GM12878 (cell line): ENCODE results near the gene CHN2. TPM values are rescaled to one million over a fixed set of nuclear protein-coding genes. Genes with fewer than 3 reads are reported as not detected.

Experiments used
- ATAC-seq: fragments of 200-7000 bp; cut with Tn5 transposase; 3 replicates; pipeline ENCODE4 v1.9.1; 2020; ENCODE audit warnings: mild to moderate bottlenecking, moderate library complexity
- BruUV-seq: library from RNA; stranded (reverse); fragments of 400-500 nt; replicated peaks from 2 replicates; lab custom pipeline; 2021; lab: Mats Ljungman, UMichigan
- CTCF ChIA-PET: fragments of 300-600 bp; sonication (Branson Sonifier 250); formaldehyde crosslinking; extraction: SDS; loops from one replicate; lab custom pipeline; 2021; ENCODE audit warnings: inconsistent platforms; lab: Yijun Ruan, JAX
- POLR2A ChIA-PET: fragments of 350-600 bp; formaldehyde crosslinking; extraction: SDS; loops from one replicate; lab custom pipeline; 2021; ENCODE audit warnings: inconsistent platforms; lab: Charles Lee
- RAD21 ChIA-PET: fragments of 300-600 bp; sonication (Branson Sonifier 250); formaldehyde crosslinking; loops from one replicate; lab custom pipeline; 2023; ENCODE audit warnings: antibody characterized with exemption; ENCODE audit not compliant: unreplicated experiment; lab: Charles Lee
- SMC1A ChIA-PET: fragments of 300-600 bp; sonication (Branson Sonifier 250); formaldehyde crosslinking; loops from one replicate; lab custom pipeline; 2023; ENCODE audit not compliant: unreplicated experiment, uncharacterized antibody; lab: Charles Lee
- DNase-seq: peaks from one replicate; pipeline ENCODE4 v3.0.0-alpha.2; 2011; ENCODE audit warnings: low read depth, low spot score
- FAIRE-seq: peaks from 3 replicates; lab custom pipeline; 2011; peaks lifted over from hg19 to GRCh38; lab: Jason Lieb, UNC
- H2AFZ ChIP-seq: 2 replicates; pipeline ENCODE4 v1.6.0; 2011; ENCODE audit warnings: low read depth, low read length, control low read depth; ENCODE audit not compliant: control insufficient read depth
- H3K27ac ChIP-seq: 2 replicates; pipeline ENCODE4 v1.5.1; 2011; ENCODE audit warnings: control low read depth; ENCODE audit not compliant: control insufficient read depth, insufficient read depth
- H3K27me3 ChIP-seq, 2 experiments: replicated peaks in 1 of 2; 2 replicates each; pipeline versions ENCODE4 v1.6.0 to v1.6.1; 2011; ENCODE audit warnings: low read length in 1 of 2; ENCODE audit not compliant: control insufficient read depth in 2 of 2, insufficient read depth in 2 of 2
- H3K36me3 ChIP-seq, 2 experiments: 2 replicates each; pipeline ENCODE4 v1.5.1; 2011; ENCODE audit warnings: low read length in 1 of 2; ENCODE audit not compliant: control insufficient read depth in 2 of 2, insufficient read depth in 2 of 2
- H3K4me1 ChIP-seq: 2 replicates; pipeline ENCODE4 v1.6.1; 2011; ENCODE audit warnings: mild to moderate bottlenecking, low read length, moderate library complexity, mixed read lengths; ENCODE audit not compliant: control insufficient read depth, insufficient read depth
- H3K4me2 ChIP-seq: 2 replicates; pipeline ENCODE4 v1.6.0; 2011; ENCODE audit warnings: control low read depth; ENCODE audit not compliant: control insufficient read depth, insufficient read depth
- H3K4me3 ChIP-seq: fragments of 200-600 bp; sonication (generic); 2 replicates; pipeline ENCODE4 v1.5.1; 2016
- H3K79me2 ChIP-seq: 2 replicates; pipeline ENCODE4 v1.6.0; 2011; ENCODE audit warnings: low read length; ENCODE audit not compliant: control insufficient read depth, insufficient read depth
- H3K9ac ChIP-seq: 2 replicates; pipeline ENCODE4 v1.8.0; 2011; ENCODE audit warnings: low read length, control low read depth, mixed read lengths; ENCODE audit not compliant: control insufficient read depth, insufficient read depth
- H3K9me3 ChIP-seq: replicated peaks from 3 replicates; pipeline ENCODE4 v1.5.1; 2011; ENCODE audit warnings: mild to moderate bottlenecking, low read length; ENCODE audit not compliant: control insufficient read depth, insufficient read depth
- H4K20me1 ChIP-seq: 2 replicates; pipeline ENCODE4 v1.6.0; 2011; ENCODE audit not compliant: control insufficient read depth, insufficient read depth
- ATF7 ChIP-seq: fragments of 450-650 bp; IDR thresholded peaks from 2 replicates; pipeline ENCODE4 v1.6.1; 2016; ENCODE audit warnings: low read depth, mild to moderate bottlenecking
- CEBPB ChIP-seq, 2 experiments: fragments of 150-350 bp in 1 of 2; IDR thresholded peaks; 2 replicates each; pipeline ENCODE4 v1.6.1; 2012 to 2014; ENCODE audit warnings: low read depth in 2 of 2, low read length in 2 of 2, borderline replicate concordance in 1 of 2, inconsistent platforms in 1 of 2
- CHD4 ChIP-seq: fragments of 200-600 bp; sonication (generic); IDR thresholded peaks from 2 replicates; pipeline ENCODE4 v1.6.1; 2016; ENCODE audit warnings: mild to moderate bottlenecking
- CUX1 ChIP-seq: IDR thresholded peaks from 2 replicates; pipeline ENCODE4 v1.6.1; 2012; ENCODE audit warnings: improper control_type of control experiment, low read depth, low read length; ENCODE audit not compliant: insufficient replicate concordance
- ESRRA ChIP-seq: IDR thresholded peaks from 2 replicates; pipeline ENCODE4 v1.6.1; 2012; ENCODE audit warnings: mild to moderate bottlenecking, low read length, improper control_type of control experiment
- FOXM1 ChIP-seq: IDR thresholded peaks from 2 replicates; pipeline ENCODE4 v1.6.1; 2012; ENCODE audit warnings: low read depth, mild to moderate bottlenecking, inconsistent platforms, low read length, moderate library complexity
- IRF3 ChIP-seq: fragments of 450-650 bp; IDR thresholded peaks from 2 replicates; pipeline ENCODE4 v1.6.1; 2014; ENCODE audit warnings: mild to moderate bottlenecking
- NR2C2 ChIP-seq: IDR thresholded peaks from 2 replicates; pipeline ENCODE4 v1.6.1; 2011; ENCODE audit warnings: borderline replicate concordance, low read depth; ENCODE audit not compliant: control insufficient read depth, insufficient read length
- RB1 ChIP-seq: fragments of 450-650 bp; formaldehyde crosslinking; IDR thresholded peaks from 2 replicates; pipeline ENCODE4 v1.6.1; 2017; ENCODE audit warnings: mild to moderate bottlenecking, borderline replicate concordance
- SMC3 ChIP-seq: IDR thresholded peaks from 2 replicates; pipeline ENCODE4 v1.6.1; 2011; ENCODE audit warnings: low read length, improper control_type of control experiment, borderline replicate concordance
- STAT3 ChIP-seq: IDR thresholded peaks from 2 replicates; pipeline ENCODE4 v1.6.1; 2011; ENCODE audit warnings: low read depth, low read length, improper control_type of control experiment
- SUZ12 ChIP-seq: fragments of 200-600 bp; sonication (generic); IDR thresholded peaks from one replicate; pipeline ENCODE4 v1.6.1; 2018; ENCODE audit warnings: antibody characterized with exemption, mild to moderate bottlenecking; ENCODE audit not compliant: unreplicated experiment
- ZNF592 ChIP-seq: fragments of 450-650 bp; IDR thresholded peaks from 2 replicates; pipeline ENCODE4 v1.6.1; 2017; ENCODE audit warnings: mild to moderate bottlenecking, moderate library complexity
- WGBS: methylation state at CpG from one replicate; pipeline ENCODE4 v1.1.6; 2016; ENCODE audit warnings: low lambda C conversion rate; ENCODE audit not compliant: insufficient replicate concordance, insufficient coverage; ENCODE audit errors: missing lambda C conversion rate; 5-methylcytosine and 5-hydroxymethylcytosine counted together
- in situ Hi-C: fragments of 300-500 bp; cut with MboI; formaldehyde crosslinking; loops from 9 replicates; pipeline ENCODE4 v1.14.3; 2018; ENCODE audit warnings: mixed read lengths
- intact Hi-C: fragments of 100-400 bp; cut with micrococcal nuclease; formaldehyde crosslinking; loops from one replicate; pipeline ENCODE4 v1.14.2; 2022; ENCODE audit not compliant: unreplicated experiment
- polyA plus RNA-seq, 11 experiments: library from polyadenylated mRNA; depleted of rRNA in 4 of 11; unstranded in 6 of 11; stranded (reverse) in 5 of 11; fragments of >200 nt; fragmentation: Nextera tagmentation in 4 of 11; fragmentation: Illumina TruSeq in 1 of 11; extraction: Ambion mirVana in 4 of 11; extraction: Trizol in 1 of 11; gene quantifications; 1 replicate in 1 of 11; 2 replicates in 10 of 11; pipeline versions ENCODE4 v1.2.1 to v1.2.3, GENCODE V29; 2011 to 2016; ENCODE audit warnings: inconsistent platforms in 2 of 11, missing spikeins in 2 of 11, low read depth in 1 of 11
- total RNA-seq, 4 experiments: library from RNA; depleted of rRNA in 3 of 4; stranded (reverse); fragments of >200 nt in 3 of 4; fragmentation: Illumina TruSeq in 1 of 4; extraction: Trizol in 1 of 4; gene quantifications; 2 replicates each; pipeline versions ENCODE4 v1.2.1 to v1.2.3, GENCODE V29; 2013 to 2021

Gene CHN2
- total and polyA plus RNA-seq, 10 of the 15 experiments (the other 5 are each of a cell fraction or from before 2014, with no cell fraction given), result 0.11 to 3.8 (median 0.37) TPM; not detected in 2

- Histone ChIP-seq H3K9ac (no peak overlapping the region), H3K9me3 (no peaks in the 10 kb centered on the region), H2AFZ (no peak overlapping the region), H3K36me3 (no peaks in the 10 kb centered on the region), H3K27ac (no peak overlapping the region), H3K27me3 (no peaks in the 10 kb centered on the region; a peak in 1 of 4 replicates), H3K4me3 (no peak overlapping the region), H3K4me1 (no peaks in the 10 kb centered on the region), H3K4me2 (no peak overlapping the region), H3K79me2 (no peaks in the 10 kb centered on the region), H4K20me1 (no peaks in the 10 kb centered on the region)
- intact Hi-C loops (no loop called here), in situ Hi-C loops (no loop called here)
- FAIRE-seq, result no peak
- ATAC-seq, result no peak
- no peak for DNase-seq
- RAD21 ChIA-PET, result no interaction called here
- CTCF ChIA-PET, result interaction anchor here (0.7 to 2.3 kb wide), 5 partner anchors 174 to 493 kb away, joined by 3 to 5 read pairs (median 4); no protein-coding TSS in a partner anchor
- POLR2A ChIA-PET, result no interaction called here
- SMC1A ChIA-PET, result interaction anchor here (0.7 kb wide), 1 partner anchor 224 kb away, joined by 3 read pairs; no protein-coding TSS in a partner anchor
- BruUV-seq, result no TSS peak
- WGBS, result 62% methylated on average over 12 of the region's 12 CpGs
- TF ChIP-seq STAT3, result no peak
- no peak for TF ChIP-seq CEBPB (IDR thresholded peaks at IDR 0.05; ENCODE audit: borderline replicate concordance in 1 of 2, low read depth in 2 of 2, low read length in 2 of 2)
- TF ChIP-seq SMC3, result no peak
- no peak for TF ChIP-seq RB1
- no peak for TF ChIP-seq IRF3
- TF ChIP-seq FOXM1, result no peak
- TF ChIP-seq NR2C2, result no peak
- TF ChIP-seq CHD4, result no peak
- TF ChIP-seq ZNF592, result no peak
- TF ChIP-seq ATF7, result no peak
- no peak for TF ChIP-seq SUZ12
- no peak for TF ChIP-seq ESRRA
- no peak for TF ChIP-seq CUX1
These were observed 219.1 kb downstream of the CHN2 start for GRCh38 chr7:29413626-29414136.
